NCI-H1105 treated with DMSO at 0.1 percent for 48 hours (cell line): Measurements from ENCODE around the gene TAF1A.

Source experiments
- DNase-seq: peaks from one replicate; lab custom pipeline; 2025; lab: John Stamatoyannopoulos, UW

Gene TAF1A

DNA sequence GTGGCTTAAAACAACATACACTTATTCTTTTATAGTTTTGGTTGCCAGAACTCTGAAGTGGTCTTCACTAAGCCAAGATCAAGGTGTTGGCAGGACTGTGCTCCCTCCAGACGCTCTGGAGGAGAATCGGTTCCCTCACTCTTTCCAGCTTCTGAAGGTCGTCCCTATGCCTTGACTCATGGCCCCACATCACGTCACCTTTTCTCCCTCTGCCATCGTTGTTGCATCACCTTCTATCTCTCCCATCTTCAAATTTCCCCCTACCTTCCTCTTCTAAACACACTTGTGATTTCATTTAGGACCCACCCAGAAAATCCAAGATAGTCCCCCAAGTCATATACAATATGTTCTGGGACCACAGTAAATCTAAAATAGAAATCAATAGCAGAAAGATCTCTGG lies 54.3 kb downstream of the TAF1A start:
- no peak for DNase-seq

DNA sequence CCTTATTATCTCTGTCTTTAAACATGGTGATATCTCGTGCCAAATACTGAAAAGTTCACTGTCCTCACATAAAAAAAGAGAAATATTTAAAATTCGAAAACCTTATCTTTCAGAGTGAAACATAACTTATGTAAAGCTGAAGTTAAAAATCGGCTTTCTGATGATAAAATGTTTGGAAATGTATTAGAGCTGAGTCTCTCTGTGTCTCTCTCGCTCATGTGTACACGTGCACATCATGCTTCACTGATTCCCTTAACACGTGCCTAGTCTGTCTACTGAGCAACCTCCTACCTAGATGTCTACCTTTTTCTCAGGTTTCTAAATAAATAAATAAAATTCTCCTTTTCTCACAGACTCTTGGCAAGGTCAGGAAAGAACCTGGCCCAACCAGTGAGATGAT lies 58.9 kb downstream of the TAF1A start:
- no peak for DNase-seq

DNA sequence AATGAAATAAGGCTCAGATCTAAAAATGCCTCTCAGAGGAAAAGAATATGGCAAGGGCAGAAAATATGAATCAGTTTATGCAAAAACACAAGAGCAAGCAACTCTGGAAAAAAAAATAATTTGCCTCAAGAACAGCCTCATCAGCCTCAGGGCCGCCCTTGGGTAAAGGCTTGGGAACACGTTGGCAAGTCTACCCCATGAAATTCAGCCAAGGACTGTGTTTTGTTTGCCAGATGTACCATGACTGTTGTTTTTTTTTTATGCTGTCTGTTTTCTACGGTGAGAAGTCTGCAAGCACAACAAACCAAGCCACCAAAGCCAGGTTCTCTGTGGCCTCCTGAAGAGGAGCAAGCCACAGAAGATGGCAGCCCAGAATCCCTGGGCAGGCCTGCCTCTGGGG lies 59.8 kb downstream of the TAF1A start:
- no peak for DNase-seq

GRCh38 chr1:222529181-222529580 lies 60.6 kb downstream of the TAF1A start:
- no peak for DNase-seq

DNA sequence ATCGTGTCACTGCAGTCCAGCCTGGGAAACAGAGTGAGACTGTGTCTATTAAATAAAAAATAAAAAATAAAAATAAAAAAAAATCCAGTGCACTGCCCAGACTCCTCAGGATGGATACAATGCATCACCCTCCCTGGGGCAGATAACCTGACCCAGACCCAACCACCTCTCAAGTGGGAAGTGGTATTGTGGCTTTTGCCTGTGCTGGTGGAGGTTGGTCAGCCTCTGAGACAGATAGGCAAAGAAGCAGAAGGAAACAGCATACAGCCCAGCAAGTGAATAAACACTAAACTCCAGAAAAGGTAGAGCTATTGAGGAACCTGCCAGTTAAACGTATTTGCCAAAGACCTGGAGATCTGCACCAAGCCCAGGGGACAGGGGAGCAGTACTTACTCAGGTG lies 63.8 kb downstream of the TAF1A start:
- no peak for DNase-seq

DNA sequence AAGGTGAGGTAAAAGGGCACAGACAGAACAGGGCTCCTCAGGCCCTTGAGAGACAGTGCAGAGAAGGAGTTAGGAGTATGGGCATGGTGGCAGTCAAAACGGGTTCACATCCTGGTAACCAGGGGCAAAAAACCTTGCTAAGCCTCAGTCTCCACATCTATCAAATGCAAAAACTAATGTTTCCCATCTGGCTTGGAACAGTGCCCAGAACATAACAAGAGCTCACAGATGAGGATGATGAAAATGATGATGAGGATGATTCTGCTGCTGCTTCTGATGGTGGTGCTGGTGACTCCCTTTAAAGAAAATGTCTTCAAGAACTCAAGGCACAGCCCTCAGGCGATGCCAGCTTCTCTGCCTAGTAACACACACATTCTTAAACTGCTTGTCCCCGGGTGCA lies 65.9 kb downstream of the TAF1A start:
- DNase-seq = no peak

DNA sequence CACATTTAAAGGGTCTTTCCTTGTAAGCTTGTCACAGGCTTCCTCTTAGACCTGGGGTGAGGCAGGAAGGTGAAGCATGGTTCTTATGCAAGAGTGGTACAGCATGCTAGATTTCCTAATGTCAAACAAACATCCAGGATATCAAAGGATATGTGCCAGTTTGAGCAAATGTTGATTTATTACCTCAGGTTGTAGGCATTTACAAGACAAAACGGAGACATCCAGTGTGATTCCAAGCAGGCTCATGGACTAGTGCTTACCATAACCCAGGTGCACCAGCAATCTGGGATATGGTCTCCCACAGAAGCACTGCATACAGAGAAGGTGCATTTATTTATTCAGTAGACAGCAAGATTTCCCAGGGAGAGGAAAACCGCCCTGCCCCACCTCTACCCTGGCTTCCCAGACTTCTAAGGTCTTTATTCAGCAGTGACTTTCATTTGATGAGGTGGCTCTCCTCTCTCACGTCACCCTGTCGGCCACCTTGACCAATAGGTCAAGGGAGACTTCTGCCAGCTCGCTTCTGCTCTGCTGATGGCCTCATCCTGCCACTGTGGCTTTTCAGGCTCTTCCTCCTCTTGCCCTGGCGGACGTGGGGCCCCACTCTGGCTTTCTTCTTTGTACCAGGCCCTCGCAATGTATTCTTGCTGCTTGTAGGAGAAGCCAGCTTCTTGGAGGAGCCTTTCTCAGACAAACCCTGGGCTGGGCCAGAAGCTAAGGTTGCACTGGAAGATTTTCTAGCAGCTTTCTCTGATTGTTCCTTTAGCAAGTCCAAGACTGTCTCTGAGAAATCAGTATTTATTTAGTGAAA lies 67.4 kb downstream of the TAF1A start:
- DNase-seq = no peak

GRCh38 chr1:222521299-222522104 lies 68.2 kb downstream of the TAF1A start:
- no peak for DNase-seq
